ENCODE data around the gene IGSF8.

The IGSF8 gene

GRCh38 chr1:160118928-160119327 lies 20.5 kb upstream of the IGSF8 start:
- no peak for TF ChIP-seq CTCF (IDR thresholded peaks at IDR 0.05; ENCODE audit: low read depth, low read length)

GRCh38 chr1:160117709-160118183 lies 19.3 kb upstream of the IGSF8 start:
- DNase-seq (ENCODE audit: extremely low read depth, low read depth), result no peak
- no peak for TF ChIP-seq CTCF (IDR thresholded peaks at IDR 0.05; ENCODE audit: low read depth, low read length)

More at GRCh38 chr1:160118928-160119327, 20.5 kb upstream of the IGSF8 start:
- no peak for DNase-seq (ENCODE audit: extremely low read depth, low read depth)

GRCh38 chr1:160117300-160117699 lies 18.9 kb upstream of the IGSF8 start:
- TF ChIP-seq CTCF (IDR thresholded peaks at IDR 0.05; ENCODE audit: low read depth, low read length), result no peak
- no peak for DNase-seq (ENCODE audit: extremely low read depth, low read depth)

- no peak for TF ChIP-seq CTCF (IDR thresholded peaks at IDR 0.05; ENCODE audit: low read depth, low read length)
- no peak for DNase-seq (ENCODE audit: extremely low read depth, low read depth)
Measured at GRCh38 chr1:160116283-160117147, 18.1 kb upstream of the IGSF8 start.

- no peak for TF ChIP-seq CTCF (IDR thresholded peaks at IDR 0.05; ENCODE audit: low read depth, low read length)
- no peak for DNase-seq (ENCODE audit: extremely low read depth, low read depth)
Measured at GRCh38 chr1:160115545-160116282, 17.3 kb upstream of the IGSF8 start, which contains the start of gene ATP1A2. TSS of gene ATP1A2 (plus strand) at chr1:160115759. CDS start at chr1:160115862, 103 bp downstream.

- no peak for DNase-seq (ENCODE audit: extremely low read depth, low read depth)
- TF ChIP-seq CTCF (IDR thresholded peaks at IDR 0.05; ENCODE audit: low read depth, low read length), result no peak
Measured at GRCh38 chr1:160114085-160114484, 15.7 kb upstream of the IGSF8 start.

- no peak for TF ChIP-seq CTCF (IDR thresholded peaks at IDR 0.05; ENCODE audit: low read depth, low read length)
- DNase-seq (ENCODE audit: extremely low read depth, low read depth), result no peak
Measured at GRCh38 chr1:160113407-160113806, 15.0 kb upstream of the IGSF8 start.

All from AG09319 (cell line).